ENCODE results near the gene SRP19.

Gene SRP19

DNA sequence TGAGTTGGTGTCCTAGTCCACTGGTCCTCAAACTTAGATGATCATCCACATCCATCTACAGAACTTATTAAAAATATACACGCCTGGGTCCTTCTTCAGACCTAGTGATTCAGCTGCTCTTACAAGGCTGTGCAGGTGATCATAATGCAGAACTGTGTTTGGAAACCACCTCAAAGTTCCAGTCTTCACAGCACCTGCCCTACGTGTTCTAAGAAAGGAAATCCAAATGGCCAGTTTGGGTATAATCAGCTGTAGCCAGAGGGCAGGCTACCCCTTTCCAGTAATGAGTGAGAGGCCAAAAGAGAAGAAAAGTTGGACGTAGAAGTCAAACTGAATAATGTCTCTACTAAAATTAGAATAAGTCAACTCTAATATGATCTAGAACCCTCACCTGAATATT is 45.5 kb downstream of the SRP19 start:
- TF ChIP-seq, protein P1, sequence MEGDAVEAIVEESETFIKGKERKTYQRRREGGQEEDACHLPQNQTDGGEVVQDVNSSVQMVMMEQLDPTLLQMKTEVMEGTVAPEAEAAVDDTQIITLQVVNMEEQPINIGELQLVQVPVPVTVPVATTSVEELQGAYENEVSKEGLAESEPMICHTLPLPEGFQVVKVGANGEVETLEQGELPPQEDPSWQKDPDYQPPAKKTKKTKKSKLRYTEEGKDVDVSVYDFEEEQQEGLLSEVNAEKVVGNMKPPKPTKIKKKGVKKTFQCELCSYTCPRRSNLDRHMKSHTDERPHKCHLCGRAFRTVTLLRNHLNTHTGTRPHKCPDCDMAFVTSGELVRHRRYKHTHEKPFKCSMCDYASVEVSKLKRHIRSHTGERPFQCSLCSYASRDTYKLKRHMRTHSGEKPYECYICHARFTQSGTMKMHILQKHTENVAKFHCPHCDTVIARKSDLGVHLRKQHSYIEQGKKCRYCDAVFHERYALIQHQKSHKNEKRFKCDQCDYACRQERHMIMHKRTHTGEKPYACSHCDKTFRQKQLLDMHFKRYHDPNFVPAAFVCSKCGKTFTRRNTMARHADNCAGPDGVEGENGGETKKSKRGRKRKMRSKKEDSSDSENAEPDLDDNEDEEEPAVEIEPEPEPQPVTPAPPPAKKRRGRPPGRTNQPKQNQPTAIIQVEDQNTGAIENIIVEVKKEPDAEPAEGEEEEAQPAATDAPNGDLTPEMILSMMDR (IDR thresholded peaks at IDR 0.05; ENCODE audit: low read depth, low read length, missing control alignments) = no peak
- DNase-seq (ENCODE audit: low read depth) = no peak
- H3K4me3 ChIP-seq (ENCODE audit: low read depth, low read length) = no peak overlapping the region

DNA sequence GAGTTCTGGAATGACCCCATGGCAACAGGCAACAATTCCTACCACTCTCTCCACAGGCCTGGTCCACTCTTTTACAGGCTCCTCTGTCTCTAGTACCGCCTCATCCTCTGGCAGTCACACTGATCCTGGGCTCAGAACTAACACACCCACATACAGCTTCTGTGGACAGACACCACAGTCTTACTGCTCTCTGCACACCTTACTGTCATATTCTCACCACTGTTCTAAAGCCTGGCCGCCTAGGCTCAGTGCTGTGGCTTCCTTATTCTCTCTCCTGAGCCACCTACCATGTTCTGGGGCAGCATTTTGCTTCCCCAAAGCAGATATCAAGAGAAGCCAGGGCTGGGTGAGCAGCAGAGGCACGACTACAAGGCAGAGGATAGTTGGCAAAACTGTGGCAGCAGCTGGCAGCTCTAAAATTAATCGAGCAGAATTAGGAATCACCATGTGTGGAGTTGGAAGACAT is 46.1 kb downstream of the SRP19 start:
- TF ChIP-seq, protein P1 (IDR thresholded peaks at IDR 0.05; ENCODE audit: low read depth, low read length, missing control alignments) = no peak
- no peak for DNase-seq (ENCODE audit: low read depth)
- no peak overlapping the region for H3K4me3 ChIP-seq (ENCODE audit: low read depth, low read length)

DNA sequence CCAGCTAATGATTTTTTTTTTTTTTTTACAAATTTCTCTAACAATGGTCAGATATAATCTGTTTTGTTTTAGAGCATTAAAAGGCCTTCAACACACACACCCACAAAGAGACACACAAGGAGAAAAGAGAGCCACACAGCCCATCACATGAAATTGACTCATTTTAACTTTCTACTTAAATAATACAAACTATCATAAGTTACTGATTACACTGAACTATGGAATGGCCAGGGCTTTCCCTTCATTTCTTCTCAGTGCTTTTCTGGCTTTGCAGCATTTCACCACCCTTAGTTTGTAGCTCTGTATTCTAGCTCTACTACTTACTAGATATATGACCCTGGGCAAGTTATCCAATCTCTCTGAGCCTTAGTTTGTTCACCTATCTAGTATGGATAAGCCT is 47.8 kb downstream of the SRP19 start:
- TF ChIP-seq, protein P1 (IDR thresholded peaks at IDR 0.05; ENCODE audit: low read depth, low read length, missing control alignments) = no peak
- no peak for DNase-seq (ENCODE audit: low read depth)
- H3K4me3 ChIP-seq (ENCODE audit: low read depth, low read length) = no peak overlapping the region

DNA sequence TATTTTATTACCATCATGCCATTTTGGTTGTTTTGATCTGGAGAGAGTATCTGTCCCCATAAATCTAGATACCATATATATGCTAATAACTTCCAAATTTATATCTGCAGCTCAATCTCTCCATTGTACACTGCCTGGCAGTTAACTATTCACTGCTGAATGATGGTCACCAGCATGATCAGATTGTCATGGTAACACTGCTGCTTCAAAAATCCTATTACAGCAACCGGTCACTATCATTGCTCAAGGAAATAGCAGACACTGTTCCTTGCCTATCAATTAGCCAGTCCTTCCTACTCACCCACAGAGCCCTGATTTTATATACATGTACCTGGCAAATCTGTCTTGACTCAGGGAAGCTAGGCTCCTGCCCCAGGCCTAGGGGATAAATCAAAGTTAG is 49.4 kb downstream of the SRP19 start:
- no peak overlapping the region for H3K4me3 ChIP-seq (ENCODE audit: low read depth, low read length)
- TF ChIP-seq, protein P1 (IDR thresholded peaks at IDR 0.05; ENCODE audit: low read depth, low read length, missing control alignments) = no peak
- DNase-seq (ENCODE audit: low read depth) = no peak

DNA sequence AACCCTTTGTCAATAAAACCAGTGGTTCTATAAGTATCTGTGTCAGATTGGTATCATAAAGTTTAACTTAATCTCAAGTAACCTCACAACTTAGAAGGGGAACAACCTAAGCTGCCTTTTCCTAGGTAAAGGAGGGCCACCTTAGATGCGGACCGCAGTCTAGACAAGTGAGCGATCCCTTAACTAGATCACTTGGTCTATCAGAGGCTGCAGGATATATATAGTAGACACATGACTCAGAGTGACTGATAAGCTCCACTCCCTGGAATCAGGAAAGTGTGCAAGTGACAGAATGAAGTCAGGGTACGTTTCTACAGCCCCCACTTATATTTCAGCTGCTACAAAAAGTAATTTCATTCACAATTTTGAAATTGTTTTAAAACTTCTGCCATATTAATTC is 53.5 kb downstream of the SRP19 start:
- no peak overlapping the region for H3K4me3 ChIP-seq (ENCODE audit: low read depth, low read length)
- TF ChIP-seq, protein P1 (IDR thresholded peaks at IDR 0.05; ENCODE audit: low read depth, low read length, missing control alignments) = no peak
- DNase-seq (ENCODE audit: low read depth) = no peak

DNA sequence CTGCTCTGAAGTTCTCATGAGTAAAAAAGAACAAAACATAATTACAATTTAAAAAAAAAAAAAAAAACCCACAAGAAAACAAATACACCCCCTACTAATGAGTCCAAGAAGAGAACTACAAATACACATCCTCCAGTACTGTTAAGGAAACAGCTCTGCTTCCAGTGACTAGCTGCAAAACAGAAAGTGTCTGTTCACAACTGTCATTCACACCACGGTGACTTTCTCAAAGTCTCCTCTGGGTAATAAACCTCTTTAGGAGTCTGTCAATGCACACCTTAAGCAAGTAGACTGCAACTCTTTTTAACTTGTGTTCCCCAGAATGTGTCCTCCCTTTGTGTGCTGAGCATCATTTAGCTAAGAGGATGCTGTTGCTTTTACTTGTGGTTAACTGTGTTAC is 54.7 kb downstream of the SRP19 start:
- TF ChIP-seq, protein P1 (IDR thresholded peaks at IDR 0.05; ENCODE audit: low read depth, low read length, missing control alignments) = no peak
- no peak for DNase-seq (ENCODE audit: low read depth)
- no peak overlapping the region for H3K4me3 ChIP-seq (ENCODE audit: low read depth, low read length)

DNA sequence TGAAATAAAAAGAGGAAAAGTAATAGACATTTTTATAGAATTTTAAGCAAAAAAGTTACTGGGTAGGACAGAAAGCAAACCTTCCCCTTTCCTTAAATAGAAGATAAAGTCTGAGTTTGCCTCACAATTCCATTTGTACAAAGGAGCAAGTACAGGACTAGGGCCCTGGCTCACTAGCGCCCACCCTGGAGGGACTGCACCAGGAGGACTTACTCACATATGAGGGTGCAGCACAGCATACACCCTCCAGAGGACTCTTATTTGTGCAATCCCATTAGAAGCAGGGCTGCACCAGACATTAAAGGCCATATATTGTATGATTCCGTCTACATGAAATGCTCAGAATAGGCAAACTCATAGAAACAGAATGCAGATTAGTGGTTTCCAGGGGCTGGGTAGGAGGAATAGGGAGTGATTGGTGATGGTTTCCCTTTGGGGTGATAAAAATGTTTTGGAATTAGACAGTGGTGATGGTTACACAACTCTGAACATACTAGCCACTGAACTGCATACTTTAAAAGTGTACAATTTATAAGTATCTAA is 56.4 kb downstream of the SRP19 start:
- H3K4me3 ChIP-seq (ENCODE audit: low read depth, low read length) = no peak overlapping the region
- no peak for DNase-seq (ENCODE audit: low read depth)
- TF ChIP-seq, protein P1 (IDR thresholded peaks at IDR 0.05; ENCODE audit: low read depth, low read length, missing control alignments) = peak; percentile 53

Data from GM12864 (cell line).